Measurements from ENCODE around the gene RBCK1. TPM values are rescaled to one million over a fixed set of nuclear protein-coding genes. Genes with fewer than 3 reads are reported as not detected.

RBCK1 gene
- total RNA-seq, 4 donors from 2014 or later, result 133 to 254 (median 154) TPM

DNA sequence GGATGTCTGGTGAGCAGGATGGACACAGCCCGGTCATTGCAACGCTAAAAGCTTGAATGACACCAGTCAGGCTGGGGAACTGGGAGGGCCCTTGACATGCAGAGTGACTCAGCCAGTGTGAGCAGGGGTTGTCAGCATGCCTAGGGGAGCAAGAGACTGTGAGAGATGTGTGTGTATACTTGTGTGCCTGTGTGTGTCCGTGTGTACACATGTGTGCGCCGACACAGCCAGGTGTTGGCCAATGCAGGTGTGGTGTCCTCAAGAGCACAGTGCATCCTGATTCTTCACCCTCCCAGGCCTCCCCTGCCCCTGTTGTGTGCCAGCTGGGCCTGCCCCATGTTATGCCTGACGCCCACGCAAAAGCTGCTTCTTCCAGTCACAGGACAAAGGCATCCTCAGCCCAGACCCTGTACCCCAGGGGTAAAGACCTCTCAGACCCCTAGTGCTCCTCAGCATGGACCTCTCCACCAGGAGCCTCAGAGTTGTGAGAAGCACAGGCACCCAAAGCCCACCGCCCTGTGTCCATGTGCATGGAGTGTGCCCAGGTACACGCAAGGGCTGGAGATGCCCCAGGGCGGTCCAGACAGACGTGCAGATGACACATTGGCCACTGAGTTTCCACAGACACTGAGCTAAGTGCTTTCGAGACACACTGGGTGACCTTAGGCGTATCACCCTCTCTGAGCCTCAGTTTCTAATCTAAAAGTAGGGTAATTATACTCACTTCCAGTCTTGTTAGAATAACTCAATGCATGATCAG lies 44.6 kb upstream of the RBCK1 start:
- Histone ChIP-seq H3K27ac (no peak overlapping the region), H3K9me3 (no peaks in the 10 kb centered on the region), H3K27me3 (no peaks in the 10 kb centered on the region), H3K36me3 (no peaks in the 10 kb centered on the region), H3K4me1 (no peaks in the 10 kb centered on the region), H3K4me3 (no peak overlapping the region)
- TF ChIP-seq, protein P1, sequence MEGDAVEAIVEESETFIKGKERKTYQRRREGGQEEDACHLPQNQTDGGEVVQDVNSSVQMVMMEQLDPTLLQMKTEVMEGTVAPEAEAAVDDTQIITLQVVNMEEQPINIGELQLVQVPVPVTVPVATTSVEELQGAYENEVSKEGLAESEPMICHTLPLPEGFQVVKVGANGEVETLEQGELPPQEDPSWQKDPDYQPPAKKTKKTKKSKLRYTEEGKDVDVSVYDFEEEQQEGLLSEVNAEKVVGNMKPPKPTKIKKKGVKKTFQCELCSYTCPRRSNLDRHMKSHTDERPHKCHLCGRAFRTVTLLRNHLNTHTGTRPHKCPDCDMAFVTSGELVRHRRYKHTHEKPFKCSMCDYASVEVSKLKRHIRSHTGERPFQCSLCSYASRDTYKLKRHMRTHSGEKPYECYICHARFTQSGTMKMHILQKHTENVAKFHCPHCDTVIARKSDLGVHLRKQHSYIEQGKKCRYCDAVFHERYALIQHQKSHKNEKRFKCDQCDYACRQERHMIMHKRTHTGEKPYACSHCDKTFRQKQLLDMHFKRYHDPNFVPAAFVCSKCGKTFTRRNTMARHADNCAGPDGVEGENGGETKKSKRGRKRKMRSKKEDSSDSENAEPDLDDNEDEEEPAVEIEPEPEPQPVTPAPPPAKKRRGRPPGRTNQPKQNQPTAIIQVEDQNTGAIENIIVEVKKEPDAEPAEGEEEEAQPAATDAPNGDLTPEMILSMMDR (IDR thresholded peaks at IDR 0.05), result no peak
- no peak for DNase-seq

DNA sequence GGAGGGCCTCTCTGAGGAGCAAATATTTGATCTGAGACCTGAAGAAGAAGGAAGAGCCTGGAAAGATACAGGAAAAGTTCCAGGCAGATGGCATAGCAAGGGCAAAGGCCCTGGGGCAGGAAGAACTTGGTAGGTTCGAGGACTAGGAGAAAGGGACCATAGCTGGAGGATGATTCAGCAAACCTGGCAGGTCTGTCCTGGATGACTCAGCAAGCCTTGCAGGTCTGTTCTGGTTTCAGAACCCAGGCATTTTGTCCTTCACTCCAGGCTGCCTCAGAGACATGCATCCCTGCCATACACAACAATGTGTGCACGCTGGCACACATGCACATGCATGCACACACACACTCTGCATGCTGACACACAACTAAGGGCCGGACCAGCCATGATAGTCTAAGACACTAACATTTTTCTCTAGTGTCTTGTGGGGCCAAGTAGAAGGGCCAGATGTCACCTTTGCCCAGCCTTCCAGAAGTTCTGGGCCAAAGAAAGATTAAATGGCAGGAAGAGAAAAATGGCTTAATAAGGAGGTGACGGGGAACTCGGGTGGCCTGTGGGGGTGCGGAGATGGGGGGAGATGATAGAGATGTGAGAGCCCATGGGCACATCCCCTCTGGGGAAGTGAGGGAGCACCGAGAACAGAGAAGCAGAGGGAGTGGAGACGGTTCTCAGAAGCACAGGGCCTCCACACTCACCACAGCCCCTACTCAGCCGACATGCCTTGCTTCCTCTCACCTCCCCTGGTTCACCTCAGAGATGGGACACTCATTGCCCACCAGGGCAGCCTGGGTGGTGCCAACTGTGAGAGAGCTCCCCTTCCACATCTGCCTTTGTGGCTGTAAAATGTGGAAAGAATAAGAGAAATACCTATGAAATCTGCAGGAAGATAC lies 42.9 kb upstream of the RBCK1 start:
- H3K27me3 ChIP-seq, result no peaks in the 10 kb centered on the region
- no peak for TF ChIP-seq POLR2A (IDR thresholded peaks at IDR 0.05)
- TF ChIP-seq, protein P1 (IDR thresholded peaks at IDR 0.05), result no peak
- H3K4me3 ChIP-seq, result no peak overlapping the region
- H3K27ac ChIP-seq, result no peak overlapping the region
- no peaks in the 10 kb centered on the region for H3K9me3 ChIP-seq
- no peak for DNase-seq
- H3K36me3 ChIP-seq, result no peaks in the 10 kb centered on the region
- no peaks in the 10 kb centered on the region for H3K4me1 ChIP-seq

DNA sequence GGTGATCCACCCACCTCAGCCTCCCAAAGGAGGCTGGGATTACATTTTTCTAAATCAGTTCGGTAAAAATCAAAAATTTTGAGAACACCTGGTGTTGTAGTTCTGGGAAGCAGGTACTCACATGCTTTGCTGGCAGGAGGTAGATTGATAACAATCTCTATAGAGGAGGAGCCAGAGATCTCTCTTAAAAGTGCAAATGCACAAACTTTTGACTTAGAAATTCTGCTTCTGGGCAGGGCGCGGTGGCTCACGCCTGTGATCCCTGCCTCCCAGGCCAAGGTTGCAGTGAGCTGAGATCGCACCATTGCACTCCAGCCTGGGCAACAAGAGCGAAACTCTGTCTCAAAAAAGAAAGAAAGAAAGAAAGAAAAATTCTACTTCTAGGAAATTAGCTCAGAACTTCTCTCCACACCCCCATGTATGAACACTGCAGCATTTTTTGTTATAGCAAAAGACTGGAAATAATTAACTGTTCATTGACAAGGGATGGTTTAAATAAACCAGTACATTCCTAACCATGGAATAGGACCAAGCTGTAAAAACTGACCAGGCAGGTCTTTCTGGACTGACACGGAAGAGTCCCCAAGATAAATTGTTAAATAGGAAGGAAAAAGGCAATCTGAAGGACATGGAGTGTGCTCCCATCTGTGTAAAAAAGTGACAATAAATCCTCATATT lies 41.9 kb upstream of the RBCK1 start:
- TF ChIP-seq, protein P1 (IDR thresholded peaks at IDR 0.05), result no peak
- TF ChIP-seq POLR2A (IDR thresholded peaks at IDR 0.05), result no peak
- H3K4me3 ChIP-seq, result no peak overlapping the region
- no peaks in the 10 kb centered on the region for H3K4me1 ChIP-seq
- DNase-seq, result no peak
- no peaks in the 10 kb centered on the region for H3K27me3 ChIP-seq
- H3K27ac ChIP-seq, result no peak overlapping the region
- no peaks in the 10 kb centered on the region for H3K9me3 ChIP-seq
- H3K36me3 ChIP-seq, result no peaks in the 10 kb centered on the region

DNA sequence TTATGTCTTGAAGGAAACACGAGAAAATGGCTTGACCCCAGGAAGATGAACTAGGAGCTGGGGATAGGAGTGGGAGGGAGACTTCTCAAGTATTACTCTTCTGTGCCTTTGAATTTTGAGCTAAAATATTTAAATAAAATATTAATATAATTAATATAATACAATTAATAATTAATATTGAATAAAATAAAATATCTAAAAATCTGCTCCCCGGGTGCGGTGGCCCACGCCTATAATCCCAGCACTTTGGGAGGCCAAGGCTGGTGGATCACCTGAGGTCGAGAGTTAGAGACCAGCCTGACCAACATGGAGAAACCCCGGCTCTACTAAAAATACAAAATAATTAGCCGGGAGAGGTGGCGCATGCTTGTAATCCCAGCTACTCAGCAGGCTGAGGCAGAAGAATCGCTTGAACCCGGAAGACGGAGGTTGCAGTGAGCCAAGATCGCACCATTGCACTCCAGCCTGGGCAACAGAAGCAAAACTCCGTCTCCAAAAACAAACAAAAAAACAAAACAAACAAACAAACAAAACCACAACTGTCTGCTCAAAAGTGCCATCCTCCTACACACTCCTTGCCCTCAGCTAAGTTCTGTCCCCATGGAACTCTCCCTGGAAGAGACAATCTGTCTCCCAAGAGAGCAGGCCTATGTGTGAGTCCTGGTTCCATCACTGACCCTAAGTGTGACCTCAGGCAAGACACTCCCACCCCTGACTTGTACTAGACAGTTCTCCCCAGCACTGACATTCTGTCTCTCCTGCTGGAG lies 41.2 kb upstream of the RBCK1 start:
- no peak for DNase-seq
- peaks cover 0 to 5% (median 0%) of the 10 kb centered on the region in 4 donors for H3K4me1 ChIP-seq
- no peaks in the 10 kb centered on the region for H3K36me3 ChIP-seq
- TF ChIP-seq, protein P1 (IDR thresholded peaks at IDR 0.05), result no peak
- TF ChIP-seq POLR2A (IDR thresholded peaks at IDR 0.05), result no peak
- H3K27me3 ChIP-seq, result no peaks in the 10 kb centered on the region
- no peak overlapping the region for H3K27ac ChIP-seq
- H3K9me3 ChIP-seq, result no peaks in the 10 kb centered on the region
- H3K4me3 ChIP-seq, result no peak overlapping the region

DNA sequence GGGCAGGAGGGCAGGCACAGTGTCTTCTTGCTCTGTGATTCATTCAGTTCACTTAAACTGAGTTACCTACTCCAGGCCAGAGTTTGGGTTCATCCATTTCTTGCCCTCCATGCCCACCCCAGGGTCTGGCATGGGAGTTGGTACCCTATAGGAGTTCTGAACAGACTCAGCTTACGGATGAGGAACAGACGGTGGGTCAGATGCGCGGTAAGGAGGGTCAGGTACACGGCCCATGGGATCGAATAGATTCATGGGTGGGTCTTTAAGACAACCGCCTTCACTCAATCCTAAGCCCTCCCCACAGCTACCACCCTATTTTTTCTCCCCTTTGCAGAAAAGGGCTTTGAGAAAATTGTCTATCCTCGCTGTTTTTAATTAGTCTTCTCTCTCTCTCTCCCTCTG lies 40.6 kb upstream of the RBCK1 start:
- no peak overlapping the region for H3K27ac ChIP-seq

More for the DNA sequence above, 40.6 kb upstream of the RBCK1 start:
- no peak for DNase-seq
- Histone ChIP-seq H3K9me3 (no peaks in the 10 kb centered on the region), H3K4me3 (no peak overlapping the region), H3K36me3 (no peaks in the 10 kb centered on the region), H3K4me1 (peaks cover 0 to 8% (median 0%) of the 10 kb centered on the region in 4 donors), H3K27me3 (no peaks in the 10 kb centered on the region)
- TF ChIP-seq POLR2A (IDR thresholded peaks at IDR 0.05), result no peak
- TF ChIP-seq, protein P1 (IDR thresholded peaks at IDR 0.05), result no peak
